ENCODE results near the gene SESN2. TPM values are rescaled to one million over a fixed set of nuclear protein-coding genes. Genes with fewer than 3 reads are reported as not detected.

Gene SESN2
- total RNA-seq, 4 donors from 2014 or later = 8.3 to 18.5 (median 12.8) TPM

DNA sequence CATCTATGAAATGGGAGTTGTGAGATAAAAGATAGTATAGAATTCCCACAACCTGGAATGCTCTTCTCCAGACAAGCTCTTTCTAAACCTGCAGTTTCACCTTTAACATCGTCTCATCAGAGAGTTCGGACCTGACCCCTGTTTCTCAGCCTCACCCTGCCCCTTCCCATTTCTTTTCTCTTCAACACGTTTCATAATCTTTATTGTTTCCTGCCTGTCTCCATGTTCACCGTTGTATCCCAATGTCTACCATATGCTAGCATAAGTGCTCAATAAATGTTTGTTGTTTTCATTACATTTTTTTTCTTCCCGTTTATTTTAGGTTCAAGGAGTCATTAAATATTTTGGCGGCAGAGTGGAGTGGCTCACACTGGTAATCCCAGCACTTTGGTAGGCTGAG, 32.4 kb downstream of the SESN2 start:
- TF ChIP-seq, protein P1, sequence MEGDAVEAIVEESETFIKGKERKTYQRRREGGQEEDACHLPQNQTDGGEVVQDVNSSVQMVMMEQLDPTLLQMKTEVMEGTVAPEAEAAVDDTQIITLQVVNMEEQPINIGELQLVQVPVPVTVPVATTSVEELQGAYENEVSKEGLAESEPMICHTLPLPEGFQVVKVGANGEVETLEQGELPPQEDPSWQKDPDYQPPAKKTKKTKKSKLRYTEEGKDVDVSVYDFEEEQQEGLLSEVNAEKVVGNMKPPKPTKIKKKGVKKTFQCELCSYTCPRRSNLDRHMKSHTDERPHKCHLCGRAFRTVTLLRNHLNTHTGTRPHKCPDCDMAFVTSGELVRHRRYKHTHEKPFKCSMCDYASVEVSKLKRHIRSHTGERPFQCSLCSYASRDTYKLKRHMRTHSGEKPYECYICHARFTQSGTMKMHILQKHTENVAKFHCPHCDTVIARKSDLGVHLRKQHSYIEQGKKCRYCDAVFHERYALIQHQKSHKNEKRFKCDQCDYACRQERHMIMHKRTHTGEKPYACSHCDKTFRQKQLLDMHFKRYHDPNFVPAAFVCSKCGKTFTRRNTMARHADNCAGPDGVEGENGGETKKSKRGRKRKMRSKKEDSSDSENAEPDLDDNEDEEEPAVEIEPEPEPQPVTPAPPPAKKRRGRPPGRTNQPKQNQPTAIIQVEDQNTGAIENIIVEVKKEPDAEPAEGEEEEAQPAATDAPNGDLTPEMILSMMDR (IDR thresholded peaks at IDR 0.05; ENCODE audit: low read depth) = no peak

DNA sequence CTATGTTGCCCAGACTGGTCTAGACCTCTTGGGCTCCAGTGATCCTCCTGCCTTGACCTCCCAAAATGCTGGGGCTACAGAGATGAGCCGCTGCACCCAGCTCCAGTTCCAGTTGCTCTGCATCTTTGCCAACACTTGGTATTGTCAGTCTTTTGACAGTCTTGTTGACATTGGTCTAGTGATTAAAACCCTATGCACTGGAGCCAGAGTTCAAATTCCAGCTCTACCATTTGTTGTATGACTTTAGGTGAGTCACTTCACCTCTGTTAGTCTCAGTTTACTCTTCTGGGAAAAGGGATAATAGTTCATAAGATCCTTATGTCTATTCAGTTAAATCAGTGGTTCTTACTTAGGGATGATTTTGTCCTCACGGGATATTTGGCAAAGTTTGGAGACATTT, 36.6 kb downstream of the SESN2 start:
- TF ChIP-seq, protein P1 (IDR thresholded peaks at IDR 0.05; ENCODE audit: low read depth) = no peak

DNA sequence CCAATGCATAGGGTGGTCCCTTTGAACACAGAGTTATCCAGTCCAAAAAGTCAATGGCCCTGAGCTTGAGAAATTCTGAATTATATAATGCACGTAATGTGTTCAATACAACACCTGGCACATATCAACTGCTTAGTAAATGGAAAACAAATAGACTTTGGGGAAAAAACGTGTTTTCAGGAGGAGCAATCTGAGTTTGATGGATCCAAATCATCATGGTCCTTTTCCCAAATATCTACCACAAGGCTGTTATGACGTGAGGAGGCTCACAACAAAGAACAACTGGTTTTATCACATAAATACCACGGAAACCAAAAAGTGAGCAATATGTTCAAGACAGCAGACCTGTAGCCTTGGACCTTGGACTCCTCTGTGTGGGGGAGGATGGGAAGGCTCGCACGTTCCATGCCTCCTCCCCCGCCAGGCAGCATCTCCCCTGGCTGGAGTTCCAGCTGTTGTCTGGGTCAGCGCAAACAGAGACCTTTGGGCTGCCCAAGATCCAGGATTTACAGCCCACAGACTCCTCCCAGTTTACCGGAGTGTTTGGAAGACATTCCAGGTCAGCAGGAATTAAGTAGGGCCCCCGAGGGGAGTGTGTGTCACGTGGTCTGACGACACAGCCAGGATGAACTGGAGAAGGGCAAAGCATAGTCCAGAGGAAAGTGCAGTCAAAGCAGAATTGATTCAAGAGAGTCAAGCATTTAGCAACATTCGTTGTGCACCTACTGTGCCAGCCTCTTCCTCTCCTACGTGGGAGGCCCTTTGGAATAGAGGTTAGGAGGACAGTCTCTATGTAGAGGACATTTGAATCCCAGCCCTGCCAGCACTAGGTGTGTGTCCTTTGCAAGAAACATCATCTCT, 37.3 kb downstream of the SESN2 start:
- TF ChIP-seq, protein P1 (IDR thresholded peaks at IDR 0.05; ENCODE audit: low read depth) = no peak

DNA sequence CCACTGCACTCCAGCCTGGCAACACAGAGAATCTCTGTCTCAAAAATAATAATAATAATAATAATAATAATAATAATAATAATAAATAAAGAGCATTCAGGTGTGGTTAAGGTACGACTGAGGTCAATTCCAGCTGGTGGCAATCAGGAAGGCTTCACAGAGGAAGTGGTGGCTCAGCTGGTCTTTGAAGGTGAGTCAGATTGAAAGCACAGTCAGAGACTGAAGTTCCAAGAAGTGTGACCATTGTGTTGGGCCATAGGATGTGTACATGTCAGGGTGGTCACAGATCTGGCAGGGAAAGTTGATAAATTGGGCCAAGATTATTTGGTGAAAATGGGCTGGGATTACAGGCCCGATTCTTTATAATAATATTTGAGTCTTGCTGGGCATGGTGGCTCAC, 38.5 kb downstream of the SESN2 start:
- TF ChIP-seq, protein P1 (IDR thresholded peaks at IDR 0.05; ENCODE audit: low read depth) = no peak

DNA sequence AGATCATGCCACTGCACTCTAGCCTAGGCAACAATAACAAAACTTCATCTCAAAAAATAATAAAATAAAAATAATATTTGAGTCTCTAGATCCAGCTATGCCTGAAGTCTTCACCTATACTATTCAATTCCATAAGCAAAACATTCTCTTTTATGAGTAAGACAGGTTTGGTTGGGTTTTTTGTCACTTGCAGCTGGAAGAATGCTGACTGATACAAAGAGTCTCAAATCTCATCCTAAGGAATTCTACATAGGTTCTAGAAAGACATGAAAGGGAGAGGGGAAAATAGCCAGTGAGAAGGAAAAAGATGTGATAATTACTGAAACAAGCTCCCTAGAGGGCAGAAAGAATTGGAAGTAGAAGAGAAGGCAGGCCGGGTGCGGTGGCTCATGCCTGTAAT, 39.1 kb downstream of the SESN2 start:
- TF ChIP-seq, protein P1 (IDR thresholded peaks at IDR 0.05; ENCODE audit: low read depth) = no peak

DNA sequence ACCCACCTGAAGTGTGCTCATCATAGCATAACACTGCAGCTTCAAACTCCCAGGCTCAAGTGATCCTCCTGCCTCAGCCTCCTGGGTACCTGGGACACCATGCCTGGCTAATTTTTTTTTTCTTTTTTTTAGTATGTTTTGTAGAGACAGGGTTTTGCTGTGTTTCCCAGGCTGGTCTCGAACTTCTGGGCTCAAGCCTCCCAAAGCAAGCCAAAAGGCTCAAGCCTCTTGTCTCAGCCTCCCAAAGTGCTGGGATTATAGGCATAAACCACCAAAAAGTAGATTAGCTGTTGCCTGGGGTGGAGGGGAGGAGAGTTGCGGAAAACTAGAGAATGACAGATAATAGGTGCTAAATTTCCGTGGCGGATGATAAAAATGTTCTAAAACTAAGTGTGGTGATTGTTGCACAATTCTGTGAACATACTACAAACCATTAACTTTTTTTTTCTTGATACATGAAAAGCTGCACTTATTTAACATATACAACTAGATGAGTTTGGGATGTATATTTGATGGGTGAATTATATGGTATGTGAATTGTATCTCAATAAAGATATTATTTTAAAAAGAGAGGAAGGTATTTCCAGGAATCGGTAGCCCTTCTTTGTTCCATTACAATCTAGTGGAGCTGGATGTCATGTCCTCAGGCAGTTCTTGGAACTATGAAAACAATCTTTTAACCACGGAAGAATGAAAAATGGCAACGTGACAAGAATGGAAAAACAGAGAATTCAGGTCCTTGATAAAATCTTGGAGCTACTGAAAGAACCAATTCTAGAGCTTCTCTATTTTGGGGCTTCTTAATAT, 42.3 kb downstream of the SESN2 start:
- TF ChIP-seq, protein P1 (IDR thresholded peaks at IDR 0.05; ENCODE audit: low read depth) = no peak

DNA sequence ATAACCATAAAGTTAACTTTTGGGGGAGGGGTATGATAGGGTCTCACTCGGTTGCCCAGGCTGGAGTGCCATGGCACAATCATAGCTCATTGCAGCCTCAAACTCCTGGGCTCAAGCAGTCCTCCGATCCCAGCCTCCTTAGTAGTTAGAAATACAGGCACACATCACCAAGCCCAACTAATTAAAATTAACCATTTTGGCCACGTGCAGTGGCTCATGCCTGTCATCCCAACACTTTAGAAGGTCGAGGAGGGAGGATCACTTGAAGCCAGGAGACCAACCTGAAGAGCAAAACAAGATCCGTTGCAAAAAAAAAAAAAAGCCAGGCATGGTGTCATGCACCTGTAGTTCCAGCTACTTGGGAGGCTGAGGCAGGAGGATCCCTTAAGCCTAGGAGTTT, 42.9 kb downstream of the SESN2 start:
- TF ChIP-seq, protein P1 (IDR thresholded peaks at IDR 0.05; ENCODE audit: low read depth) = no peak

Measured in subcutaneous adipose tissue (tissue), 4 donors.